HUDEP-2 (cell line): ENCODE measurements around the gene B3GALT4.
A peak's percentile ranks its signal among the peaks of the same experiment; 100 is the strongest.
"Not testable (repeated sequence)": the region's sequence is repeated elsewhere in the genome, so short reads cannot be mapped to it uniquely, and the experiment has no call there.

ENCODE experiments used
- DNase-seq, 76 experiments: peaks; one replicate each; lab custom pipeline; 2025; ENCODE audit not compliant: unreplicated experiment in 76 of 76; lab: John Stamatoyannopoulos, UW

Gene B3GALT4

GRCh38 chr6:33271468-33272274 lies 5.3 kb upstream of the B3GALT4 start, which contains the start of the genes RPS18 and VPS52:
RPS18 (plus strand) TSS chr6:33272075; CDS start chr6:33272120, 45 bp downstream.
VPS52 (minus strand) TSS chr6:33271876; CDS start chr6:33271675, 201 bp downstream.
- DNase-seq, result peak in 75 of 76 experiments; percentile 83 to 100 (median 96)

GRCh38 chr6:33272275-33273128 lies 4.4 kb upstream of the B3GALT4 start:
- peak in 6 of 76 experiments; percentile 35 to 74 (median 60) for DNase-seq

DNA sequence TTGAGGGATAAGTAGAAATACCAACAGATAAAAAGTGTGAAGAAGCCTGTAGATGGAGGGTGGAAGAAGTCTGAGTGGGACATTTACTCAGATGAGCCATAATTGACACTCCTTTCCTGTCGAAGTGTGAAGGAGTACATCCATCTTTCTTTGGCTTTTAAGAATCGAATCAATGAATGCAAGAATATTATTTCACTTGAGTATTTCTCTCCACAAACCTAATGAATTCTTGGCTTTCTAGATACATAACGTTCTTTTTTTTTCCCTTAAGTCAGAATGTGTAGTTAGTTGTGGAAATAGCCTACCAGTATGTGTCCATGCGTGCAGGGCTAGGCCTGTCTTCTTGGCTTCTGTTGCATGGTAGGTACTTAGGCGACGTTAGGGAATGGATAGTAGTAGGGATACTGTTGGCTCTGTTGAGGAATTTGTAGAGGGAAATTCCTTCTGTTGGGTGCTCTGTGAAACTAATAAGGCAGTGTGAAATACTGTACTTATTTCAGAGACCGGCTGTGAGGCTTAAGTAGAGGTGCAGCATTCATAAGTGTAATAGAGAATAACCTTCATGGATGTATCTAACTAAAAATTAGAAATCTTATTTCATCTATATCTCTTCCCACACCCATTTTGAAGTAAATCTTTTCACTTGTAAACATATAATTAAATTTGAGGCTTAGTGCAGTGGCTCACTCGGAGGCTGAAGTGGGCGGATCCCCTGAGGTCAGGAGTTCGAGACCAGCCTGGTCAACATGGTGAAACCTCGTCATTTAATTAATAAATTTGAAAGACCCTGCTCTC lies 3.6 kb upstream of the B3GALT4 start:
- peak in 2 of 76 experiments; percentile 14 to 21 for DNase-seq

- peak in 3 of 76 experiments; percentile 25 to 39 (median 26) for DNase-seq
These were observed 2.7 kb upstream of the B3GALT4 start for GRCh38 chr6:33273924-33274902.

DNA sequence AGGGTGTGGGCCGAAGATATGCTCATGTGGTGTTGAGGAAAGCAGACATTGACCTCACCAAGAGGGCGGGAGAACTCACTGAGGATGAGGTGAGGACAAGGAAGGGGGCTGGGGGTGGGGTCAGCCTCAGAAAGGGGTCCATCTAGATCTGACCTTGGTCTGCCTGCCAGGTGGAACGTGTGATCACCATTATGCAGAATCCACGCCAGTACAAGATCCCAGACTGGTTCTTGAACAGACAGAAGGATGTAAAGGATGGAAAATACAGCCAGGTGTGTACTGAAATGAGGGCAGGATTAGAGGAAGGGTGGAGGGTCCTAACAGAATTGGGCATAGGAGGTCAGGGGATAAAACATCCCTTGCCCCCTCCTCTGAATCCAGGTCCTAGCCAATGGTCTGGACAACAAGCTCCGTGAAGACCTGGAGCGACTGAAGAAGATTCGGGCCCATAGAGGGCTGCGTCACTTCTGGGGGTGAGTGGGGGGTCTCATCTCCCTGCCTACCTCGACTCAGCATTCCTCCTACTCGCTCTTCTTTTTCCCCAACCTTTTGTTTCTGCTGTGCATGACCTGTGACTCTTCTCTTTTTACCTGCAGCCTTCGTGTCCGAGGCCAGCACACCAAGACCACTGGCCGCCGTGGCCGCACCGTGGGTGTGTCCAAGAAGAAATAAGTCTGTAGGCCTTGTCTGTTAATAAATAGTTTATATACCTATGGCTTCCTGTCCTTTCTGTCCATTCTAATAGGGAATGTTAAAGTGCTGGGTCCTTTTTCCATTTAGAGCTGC lies 935 bp upstream of the B3GALT4 start:
- DNase-seq, result not testable (repeated sequence)

DNA sequence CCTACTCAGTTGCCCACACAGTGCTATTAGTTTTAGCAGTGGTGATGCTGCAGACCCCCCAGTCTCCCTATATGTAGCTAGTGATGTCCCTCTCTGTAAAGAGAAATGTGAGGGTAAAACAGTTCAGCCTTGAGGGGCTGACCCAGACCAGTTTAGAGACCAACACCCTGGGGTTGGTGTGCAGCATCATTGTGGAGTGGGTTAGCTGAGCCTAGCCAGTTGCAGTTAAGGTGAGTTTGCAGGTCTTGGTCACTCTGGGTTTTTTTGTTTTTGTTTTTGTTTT lies 401 bp upstream of the B3GALT4 start:
- no peak for DNase-seq

- DNase-seq, result peak in 12 of 76 experiments; percentile 9 to 39 (median 25)
These were observed 904 bp downstream of the B3GALT4 start for GRCh38 chr6:33277663-33278391.

DNA sequence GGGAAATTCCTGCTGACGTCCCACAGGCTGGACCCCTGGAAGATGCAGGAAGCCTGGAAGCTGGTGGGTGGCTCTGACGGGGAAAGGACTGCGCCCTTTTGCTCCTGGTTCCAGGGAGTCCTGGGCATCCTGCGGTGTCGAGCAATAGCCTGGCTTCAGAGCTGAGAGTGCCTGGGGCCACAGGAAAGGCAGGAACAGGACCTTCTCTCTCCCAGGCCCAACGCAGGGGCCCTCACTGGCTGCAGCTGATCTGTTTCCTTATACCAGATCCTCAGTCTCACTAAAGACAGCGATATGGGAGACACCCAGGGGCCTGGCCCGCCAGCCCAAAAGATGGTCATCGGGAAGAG lies 1.4 kb downstream of the B3GALT4 start:
- DNase-seq, result no peak

GRCh38 chr6:33278810-33279209 lies 1.9 kb downstream of the B3GALT4 start:
- no peak for DNase-seq

GRCh38 chr6:33279257-33279695 lies 2.4 kb downstream of the B3GALT4 start:
- DNase-seq, result no peak

DNA sequence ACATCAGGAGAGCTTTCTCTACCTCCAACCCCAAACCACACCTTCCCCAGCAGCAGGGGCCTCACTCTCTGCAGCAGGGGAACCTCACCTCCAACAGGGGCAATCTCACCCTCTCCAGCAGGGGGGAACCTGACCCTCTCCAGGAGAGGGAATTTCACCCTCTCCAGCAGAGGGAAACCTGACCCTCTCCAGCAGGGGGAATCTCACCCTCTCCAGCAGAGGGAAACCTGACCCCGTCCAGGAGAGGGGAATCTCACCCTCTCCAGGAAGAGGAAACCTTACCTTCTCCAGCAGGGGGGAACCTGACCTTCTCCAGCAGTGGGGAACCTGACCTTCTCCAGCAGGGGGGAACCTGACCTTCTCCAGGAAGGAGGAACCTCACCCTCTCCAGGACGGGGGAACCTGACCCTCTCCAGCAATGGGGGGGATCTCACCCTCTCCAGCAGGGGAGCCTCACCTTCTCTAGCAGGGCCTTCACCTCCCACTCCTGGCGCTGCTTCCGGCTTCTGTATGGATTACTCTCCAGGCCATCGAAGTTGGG lies 3.1 kb downstream of the B3GALT4 start:
- DNase-seq, result peak in 21 of 76 experiments; percentile 3 to 43 (median 27)

DNA sequence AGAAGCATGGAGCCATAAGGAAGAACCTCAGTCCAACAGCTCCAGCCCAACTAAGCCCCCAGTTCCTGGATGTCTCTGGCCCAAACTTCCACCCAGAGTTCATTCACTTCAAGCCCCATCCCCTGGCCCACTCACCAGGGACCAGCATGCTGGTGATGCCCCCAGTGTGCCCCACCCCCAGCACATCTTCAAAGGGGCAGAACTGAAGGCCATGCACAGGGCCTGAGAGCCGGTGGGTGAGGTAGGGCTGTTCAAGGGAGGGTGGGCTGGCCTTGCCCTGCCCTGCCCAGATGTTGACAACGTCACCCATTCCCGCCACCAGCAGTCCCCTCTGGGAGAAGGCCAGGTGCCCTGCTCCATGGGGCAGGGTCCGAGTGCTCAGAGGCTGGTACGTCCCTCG lies 3.6 kb downstream of the B3GALT4 start:
- no peak for DNase-seq

DNA sequence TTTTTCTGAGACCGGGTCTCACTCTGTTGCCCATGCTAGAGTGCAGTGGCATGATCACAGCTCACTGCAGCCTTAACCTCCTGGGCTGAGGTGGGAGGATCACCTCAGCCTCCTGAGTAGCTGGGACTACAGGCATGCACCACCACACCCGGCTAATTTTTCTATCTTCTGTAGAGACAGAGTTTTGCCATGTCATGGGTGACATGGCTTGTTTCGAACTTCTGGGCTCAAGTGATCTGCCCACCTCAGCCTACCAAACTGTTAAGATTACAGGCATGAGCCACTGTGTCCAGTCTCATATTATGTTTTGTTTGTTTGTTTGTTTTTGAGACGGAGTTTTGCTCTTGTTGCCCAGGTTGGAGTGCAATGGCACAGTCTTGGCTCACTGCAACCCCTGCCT lies 8.3 kb downstream of the B3GALT4 start:
- peak in 1 of 76 experiments; percentile 12 for DNase-seq

GRCh38 chr6:33286946-33287914 lies 10.3 kb downstream of the B3GALT4 start:
- no peak for DNase-seq

DNA sequence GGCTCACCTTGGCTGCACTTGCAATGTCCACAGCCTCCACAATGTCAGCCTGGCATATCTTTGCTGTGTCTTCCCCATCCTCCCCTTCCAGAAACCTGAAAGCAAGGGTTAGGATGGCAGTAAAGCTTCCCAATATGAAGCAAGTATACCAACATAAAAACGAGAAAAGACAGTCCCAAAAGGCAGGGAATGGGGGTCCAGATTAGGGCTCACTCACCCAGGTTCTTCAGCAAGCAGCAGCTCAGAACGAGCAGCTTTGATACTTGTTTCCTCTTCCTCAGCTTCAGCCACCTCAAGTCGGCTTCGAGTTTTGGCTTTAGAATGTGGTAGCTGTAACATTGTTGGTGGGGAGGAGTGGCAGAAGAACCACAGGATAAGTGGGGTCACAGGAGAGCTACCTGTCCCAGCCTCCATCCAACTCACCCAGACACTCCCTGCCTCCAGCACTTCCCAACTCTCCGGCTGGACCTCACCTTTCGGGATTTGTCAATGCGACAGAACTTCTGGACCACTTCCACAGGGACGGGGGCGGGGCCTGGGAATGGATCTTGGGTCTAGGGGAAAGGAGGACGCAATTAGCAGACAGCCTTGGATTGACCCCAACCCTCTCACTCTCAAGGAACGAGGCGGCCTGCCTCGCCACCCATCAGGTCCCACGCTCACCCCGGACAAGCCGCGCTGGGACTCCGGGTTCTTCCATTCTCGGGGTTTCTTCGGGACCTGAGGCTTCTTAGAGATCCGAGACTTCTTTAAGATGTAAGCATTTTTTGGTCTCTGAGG lies 11.4 kb downstream of the B3GALT4 start:
- no peak for DNase-seq
